GM19467 (cell line): ENCODE measurements around the gene AK1.

Experiments
- ATAC-seq: cut with Tn5 transposase; IDR thresholded peaks from one replicate; pipeline ENCODE4 v1.9.1; 2021; ENCODE audit warnings: mild to moderate bottlenecking, moderate library complexity; ENCODE audit not compliant: unreplicated experiment

Gene AK1

GRCh38 chr9:127869310-127870152 lies 7.9 kb downstream of the AK1 start:
- ATAC-seq = peak; percentile 67

- no peak for ATAC-seq
Measured at GRCh38 chr9:127868278-127868902, 9.1 kb downstream of the AK1 start.

GRCh38 chr9:127867356-127868277 lies 9.9 kb downstream of the AK1 start:
- ATAC-seq = no peak

- ATAC-seq = no peak
Measured at GRCh38 chr9:127866535-127866934, 10.9 kb downstream of the AK1 start.

- no peak for ATAC-seq
Measured at GRCh38 chr9:127865645-127866464, 11.6 kb downstream of the AK1 start.

GRCh38 chr9:127863191-127863621 lies 14.3 kb downstream of the AK1 start:
- ATAC-seq = no peak

GRCh38 chr9:127862075-127863011 lies 15.1 kb downstream of the AK1 start:
- no peak for ATAC-seq

- no peak for ATAC-seq
Measured at GRCh38 chr9:127860779-127861178, 16.7 kb downstream of the AK1 start.

GRCh38 chr9:127860260-127860659 lies 17.2 kb downstream of the AK1 start:
- no peak for ATAC-seq

GRCh38 chr9:127858041-127858512 lies 19.4 kb downstream of the AK1 start:
- no peak for ATAC-seq

GRCh38 chr9:127857278-127857677 lies 20.2 kb downstream of the AK1 start:
- no peak for ATAC-seq

GRCh38 chr9:127856729-127857116 lies 20.8 kb downstream of the AK1 start:
- no peak for ATAC-seq

- no peak for ATAC-seq
Measured at GRCh38 chr9:127856094-127856728, 21.3 kb downstream of the AK1 start.

GRCh38 chr9:127855522-127855921 lies 22.0 kb downstream of the AK1 start:
- no peak for ATAC-seq

- ATAC-seq = no peak
Measured at GRCh38 chr9:127854960-127855359, 22.5 kb downstream of the AK1 start.

GRCh38 chr9:127854184-127854806 lies 23.2 kb downstream of the AK1 start, which contains the start of gene ENG:
ENG (minus strand) TSS chr9:127854658; CDS start chr9:127854355, 303 bp downstream.
- ATAC-seq = no peak

GRCh38 chr9:127853312-127854183 lies 23.9 kb downstream of the AK1 start:
- no peak for ATAC-seq
